Stimulated activated naive CD4-positive, alpha-beta T cell treated with Interleukin-2 at 50 U/mL for 16 hours (primary cell): ENCODE results near the gene MRPL52.

Experiments
- DNase-seq: peaks from one replicate; lab custom pipeline; 2025; lab: John Stamatoyannopoulos, UW

MRPL52 gene

DNA sequence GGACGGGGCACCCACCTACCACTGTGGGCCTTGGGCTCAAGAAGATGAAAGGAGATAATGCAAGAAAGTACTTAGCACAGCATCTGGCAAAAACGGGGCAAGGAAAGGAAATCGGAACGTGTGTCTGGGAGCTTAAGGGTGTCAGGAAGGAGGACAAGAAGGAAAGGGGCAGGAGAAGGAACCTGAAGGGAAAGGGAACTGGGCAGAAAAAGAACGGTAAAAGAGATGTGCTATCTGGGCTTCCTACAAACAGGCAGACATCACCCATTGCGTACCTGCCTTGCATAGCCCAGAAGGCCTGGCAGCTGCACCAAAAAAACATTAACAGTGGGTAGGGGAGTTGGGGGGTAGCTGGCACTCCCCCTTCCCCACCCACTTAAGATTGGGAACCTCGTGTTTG, 52.4 kb downstream of the MRPL52 start:
- DNase-seq = no peak

DNA sequence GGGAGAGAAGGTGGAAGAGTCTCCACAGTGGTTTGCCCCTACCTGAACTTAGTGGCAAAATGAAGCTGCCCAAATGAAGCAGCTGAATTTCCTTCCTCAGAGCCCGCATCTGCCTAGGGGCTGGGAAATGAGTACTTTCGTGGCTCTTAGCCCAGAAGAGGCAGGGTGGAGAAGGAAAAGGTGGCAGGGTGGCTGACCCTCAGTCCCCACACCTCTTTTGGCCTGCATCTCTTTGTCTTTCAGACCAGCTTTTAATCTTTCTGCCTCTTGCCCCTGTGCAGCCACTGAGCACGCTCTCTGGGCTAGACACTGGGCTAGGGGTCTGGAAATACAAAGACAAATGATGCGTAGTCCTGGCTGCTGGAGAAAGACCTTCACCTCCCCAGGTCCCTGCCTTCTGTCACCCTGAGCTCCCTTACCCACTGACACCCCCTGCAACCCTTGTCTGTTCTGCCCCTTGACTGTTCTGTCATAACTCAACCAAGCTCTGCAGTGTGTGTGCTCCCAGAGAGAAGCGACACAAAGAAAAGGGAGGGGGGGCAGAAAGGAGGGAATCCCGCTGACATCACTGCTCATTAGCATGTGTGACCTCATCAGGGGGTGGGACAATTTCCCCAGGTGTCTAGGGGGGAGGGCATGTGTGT, 53.0 kb downstream of the MRPL52 start:
- no peak for DNase-seq

DNA sequence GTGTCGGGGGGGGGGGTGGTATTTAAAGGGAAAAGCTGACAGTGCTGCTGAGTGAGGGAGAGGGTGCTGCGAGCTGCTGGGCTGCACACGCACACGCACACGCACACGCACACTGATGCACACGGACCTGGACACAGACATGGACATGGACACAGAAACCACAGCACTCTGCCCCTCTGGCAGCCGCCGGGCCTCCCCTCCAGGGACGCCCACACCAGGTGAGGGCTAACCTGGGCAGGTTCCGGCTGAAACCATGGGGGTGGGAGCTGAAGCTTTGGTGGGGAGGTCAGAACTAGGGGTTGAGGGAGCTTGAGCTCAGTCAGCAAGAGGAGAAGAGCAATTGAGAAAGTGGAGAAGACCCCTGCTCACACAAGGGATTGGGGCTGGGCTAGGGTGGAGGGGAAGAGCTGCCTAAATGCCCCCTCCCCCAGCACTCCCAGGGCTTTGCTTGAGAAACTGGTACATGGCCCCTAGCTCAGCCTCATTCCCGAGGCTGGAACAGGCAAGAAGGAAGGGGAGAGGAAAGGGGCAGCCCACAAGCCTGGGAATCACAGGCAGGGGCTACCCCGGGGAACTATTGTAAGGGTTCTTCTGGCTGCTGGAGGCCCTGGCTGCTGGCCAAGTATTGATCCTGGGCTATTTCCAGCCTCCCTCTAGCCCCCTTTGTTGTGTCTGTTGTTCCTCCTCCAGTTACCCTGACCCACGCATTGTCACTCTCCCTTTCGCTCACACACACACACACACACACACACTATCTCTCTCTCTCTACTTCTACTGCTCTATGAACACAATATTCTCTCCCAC, 53.7 kb downstream of the MRPL52 start, which contains the start of gene REM2:
TSS of gene REM2 (plus strand) at position 50 of the 804 bp plus-strand sequence. CDS start at position 116, 66 bp downstream.
- no peak for DNase-seq

- DNase-seq = no peak
These were observed 54.5 kb downstream of the MRPL52 start for GRCh38 chr14:22884076-22884737.
